NCI-H2227 (cell line): Measurements from ENCODE around the gene CHD8.
"Not testable (repeated sequence)": the region's sequence is repeated elsewhere in the genome, so short reads cannot be mapped to it uniquely, and the experiment has no call there.

Source experiments
- DNase-seq: peaks from one replicate; lab custom pipeline; 2025; ENCODE audit not compliant: unreplicated experiment; lab: John Stamatoyannopoulos, UW

CHD8 gene, protein sequence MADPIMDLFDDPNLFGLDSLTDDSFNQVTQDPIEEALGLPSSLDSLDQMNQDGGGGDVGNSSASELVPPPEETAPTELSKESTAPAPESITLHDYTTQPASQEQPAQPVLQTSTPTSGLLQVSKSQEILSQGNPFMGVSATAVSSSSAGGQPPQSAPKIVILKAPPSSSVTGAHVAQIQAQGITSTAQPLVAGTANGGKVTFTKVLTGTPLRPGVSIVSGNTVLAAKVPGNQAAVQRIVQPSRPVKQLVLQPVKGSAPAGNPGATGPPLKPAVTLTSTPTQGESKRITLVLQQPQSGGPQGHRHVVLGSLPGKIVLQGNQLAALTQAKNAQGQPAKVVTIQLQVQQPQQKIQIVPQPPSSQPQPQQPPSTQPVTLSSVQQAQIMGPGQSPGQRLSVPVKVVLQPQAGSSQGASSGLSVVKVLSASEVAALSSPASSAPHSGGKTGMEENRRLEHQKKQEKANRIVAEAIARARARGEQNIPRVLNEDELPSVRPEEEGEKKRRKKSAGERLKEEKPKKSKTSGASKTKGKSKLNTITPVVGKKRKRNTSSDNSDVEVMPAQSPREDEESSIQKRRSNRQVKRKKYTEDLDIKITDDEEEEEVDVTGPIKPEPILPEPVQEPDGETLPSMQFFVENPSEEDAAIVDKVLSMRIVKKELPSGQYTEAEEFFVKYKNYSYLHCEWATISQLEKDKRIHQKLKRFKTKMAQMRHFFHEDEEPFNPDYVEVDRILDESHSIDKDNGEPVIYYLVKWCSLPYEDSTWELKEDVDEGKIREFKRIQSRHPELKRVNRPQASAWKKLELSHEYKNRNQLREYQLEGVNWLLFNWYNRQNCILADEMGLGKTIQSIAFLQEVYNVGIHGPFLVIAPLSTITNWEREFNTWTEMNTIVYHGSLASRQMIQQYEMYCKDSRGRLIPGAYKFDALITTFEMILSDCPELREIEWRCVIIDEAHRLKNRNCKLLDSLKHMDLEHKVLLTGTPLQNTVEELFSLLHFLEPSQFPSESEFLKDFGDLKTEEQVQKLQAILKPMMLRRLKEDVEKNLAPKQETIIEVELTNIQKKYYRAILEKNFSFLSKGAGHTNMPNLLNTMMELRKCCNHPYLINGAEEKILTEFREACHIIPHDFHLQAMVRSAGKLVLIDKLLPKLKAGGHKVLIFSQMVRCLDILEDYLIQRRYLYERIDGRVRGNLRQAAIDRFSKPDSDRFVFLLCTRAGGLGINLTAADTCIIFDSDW (N-terminal part only)

DNA sequence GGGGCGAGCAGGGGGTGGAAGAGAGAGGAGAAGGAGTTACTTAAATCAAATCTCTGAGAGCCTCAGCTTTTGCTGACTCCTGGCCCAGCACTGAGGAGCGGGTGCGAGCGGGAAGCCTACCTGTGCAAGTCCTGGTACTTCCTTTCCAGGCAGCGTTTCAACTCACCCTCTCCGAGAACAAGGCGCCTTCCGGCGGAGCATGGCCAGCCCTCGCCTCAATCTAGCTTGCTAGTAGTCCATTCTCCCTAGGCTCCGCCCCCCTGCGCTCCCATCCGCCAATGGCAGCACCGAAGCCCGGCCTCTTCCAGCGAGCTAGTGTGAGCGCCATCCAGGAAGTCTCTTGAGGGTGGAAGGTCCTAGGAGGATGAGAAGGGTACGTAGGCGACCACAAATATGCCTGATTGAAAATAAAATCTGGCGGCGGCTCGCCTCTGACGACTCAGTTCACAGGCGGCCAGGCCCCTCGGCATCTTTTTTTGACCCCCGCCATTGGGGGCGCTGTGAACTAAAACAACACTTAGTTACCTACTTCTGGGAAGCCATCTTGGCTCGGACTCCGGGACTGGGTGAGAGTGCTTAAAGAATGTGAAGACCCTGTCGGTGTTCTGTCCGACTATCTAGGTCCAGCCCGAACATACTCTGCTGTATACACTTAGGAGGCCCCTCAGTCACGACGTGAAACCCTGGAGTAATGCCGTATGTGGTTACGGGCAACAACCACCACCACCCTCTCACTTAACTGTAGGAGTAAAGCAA, at the start of gene CHD8:
CHD8 (minus strand) TSS at position 212 of the 756 bp plus-strand sequence. CDS start 24,480 bp downstream, outside the sequence.
- peak; percentile 99 for DNase-seq

DNA sequence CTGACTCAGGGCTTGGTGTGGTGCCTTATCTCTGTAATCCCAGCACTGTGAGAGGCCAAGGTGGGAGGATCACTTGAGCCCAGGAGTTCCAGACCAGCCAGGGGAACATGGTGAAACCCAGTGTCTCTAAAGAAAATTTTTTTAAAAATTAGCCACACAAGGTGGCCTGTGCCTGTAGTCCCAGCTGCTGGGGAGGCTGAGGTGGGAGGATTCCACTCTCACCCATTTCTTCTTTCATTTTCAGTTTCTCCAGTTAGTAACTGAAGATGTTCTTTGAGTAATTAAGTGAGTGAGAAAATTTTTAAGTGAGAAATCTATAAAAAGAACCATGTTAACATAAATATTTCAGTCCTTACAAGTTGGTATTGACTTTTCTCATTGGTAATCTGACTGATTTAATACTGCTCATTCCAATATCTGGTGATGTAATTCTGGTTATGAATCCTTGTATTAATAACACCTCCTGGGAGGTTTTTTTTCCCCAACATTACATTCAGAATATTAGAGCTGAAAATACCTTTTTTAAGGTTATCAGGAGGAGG, 49.2 kb upstream of the CHD8 start:
- no peak for DNase-seq

DNA sequence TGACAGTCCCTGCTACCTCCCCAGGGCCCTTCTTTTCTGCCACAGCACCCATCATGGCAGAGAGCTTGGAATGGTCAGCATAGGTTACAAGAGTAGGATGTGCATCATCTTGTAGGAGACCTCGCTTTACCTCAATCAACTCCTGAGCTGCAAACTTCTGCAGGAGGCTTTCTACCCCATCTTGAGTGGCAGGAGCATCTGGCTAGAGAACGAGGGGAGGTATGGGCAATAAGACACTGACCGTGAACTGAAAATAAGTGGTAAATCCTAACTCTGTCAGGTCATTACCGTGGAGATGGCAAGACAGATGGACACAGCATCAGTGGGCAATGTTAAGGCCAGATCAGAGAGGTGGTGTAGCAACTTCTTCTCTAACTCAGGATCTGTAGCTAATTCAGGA, 47.5 kb upstream of the CHD8 start:
- DNase-seq = no peak

DNA sequence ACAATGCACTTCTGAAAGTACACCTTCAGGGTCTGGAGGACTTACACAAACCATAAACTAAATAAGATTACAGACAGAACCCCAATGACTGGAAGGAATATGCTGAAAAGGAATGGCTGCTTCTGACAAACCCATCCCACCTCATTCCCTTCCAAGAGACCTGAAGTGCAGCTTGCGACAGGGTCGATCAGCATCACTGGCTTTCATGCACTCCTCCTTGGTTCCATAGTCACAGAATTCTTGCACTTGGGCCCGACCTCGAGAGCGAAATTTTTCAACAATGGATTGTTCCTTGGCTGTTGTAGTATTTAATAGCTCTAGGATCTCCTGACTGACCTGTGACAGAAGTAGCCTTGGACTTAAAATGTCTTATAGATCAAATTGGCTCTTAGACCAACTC, 45.6 kb upstream of the CHD8 start:
- no peak for DNase-seq

DNA sequence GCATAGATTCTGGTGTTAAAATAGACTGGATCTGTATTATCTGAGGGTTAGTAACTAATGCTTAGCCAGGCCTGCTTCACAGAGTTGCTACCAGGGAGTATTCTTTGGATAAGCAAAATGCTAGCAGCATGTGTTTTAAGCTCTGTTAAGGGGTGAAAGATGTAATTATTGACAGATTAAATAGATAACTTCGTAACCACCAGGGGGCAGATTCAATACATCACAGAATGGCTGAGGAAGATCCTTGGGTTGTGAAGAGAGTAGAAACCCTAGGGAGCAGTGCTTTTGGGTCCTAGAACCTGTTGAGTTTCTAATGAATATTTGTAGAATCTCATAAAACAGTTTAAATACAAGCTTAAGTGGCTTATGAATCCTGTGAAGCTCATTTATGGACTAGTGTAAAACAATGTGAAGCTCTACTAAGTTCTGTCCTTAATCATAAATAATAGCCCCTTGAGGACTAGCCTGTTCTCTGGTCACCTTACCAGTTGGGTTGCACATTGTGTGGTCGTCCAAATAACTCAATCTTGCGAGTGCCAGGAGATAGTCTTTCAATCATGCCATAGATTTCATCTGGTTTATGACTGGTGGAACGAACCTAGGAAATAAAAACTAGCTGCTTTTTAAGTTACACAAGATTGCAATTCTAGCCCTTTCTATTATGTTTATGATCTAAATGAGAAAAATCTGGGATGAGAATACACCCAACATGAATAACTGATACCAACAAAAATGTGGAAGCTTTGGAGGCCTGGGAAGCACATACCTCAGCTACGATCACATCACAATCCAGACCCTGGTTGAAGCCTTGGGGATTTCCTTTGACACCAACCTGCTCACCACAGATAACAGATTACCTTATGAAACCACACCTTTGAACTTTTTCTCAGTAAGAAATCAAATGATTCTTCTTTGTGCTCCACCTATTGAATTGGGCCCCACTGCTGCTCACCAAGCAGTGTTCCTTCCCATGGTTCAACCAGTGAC, 42.9 kb upstream of the CHD8 start:
- peak; percentile 70 for DNase-seq

DNA sequence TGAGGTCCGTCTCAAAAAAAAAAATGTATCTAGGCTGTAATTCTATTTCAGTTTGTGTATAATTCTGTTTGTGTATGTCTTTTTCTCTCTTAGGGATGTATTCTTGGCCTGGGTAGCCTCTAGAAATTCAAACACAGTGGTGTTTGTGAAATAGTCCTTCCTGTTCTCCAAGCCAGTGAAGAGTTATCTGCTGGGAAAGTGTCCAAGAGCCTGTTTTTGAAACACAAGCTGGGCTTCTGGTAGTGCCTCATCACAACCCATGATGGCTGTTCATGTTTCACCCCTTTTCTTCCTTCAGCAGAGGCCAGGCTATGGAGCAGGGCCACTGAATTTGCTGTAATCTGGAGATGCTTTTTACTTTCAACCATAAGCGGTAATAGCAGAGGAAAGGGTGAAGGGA, 40.5 kb upstream of the CHD8 start:
- no peak for DNase-seq

DNA sequence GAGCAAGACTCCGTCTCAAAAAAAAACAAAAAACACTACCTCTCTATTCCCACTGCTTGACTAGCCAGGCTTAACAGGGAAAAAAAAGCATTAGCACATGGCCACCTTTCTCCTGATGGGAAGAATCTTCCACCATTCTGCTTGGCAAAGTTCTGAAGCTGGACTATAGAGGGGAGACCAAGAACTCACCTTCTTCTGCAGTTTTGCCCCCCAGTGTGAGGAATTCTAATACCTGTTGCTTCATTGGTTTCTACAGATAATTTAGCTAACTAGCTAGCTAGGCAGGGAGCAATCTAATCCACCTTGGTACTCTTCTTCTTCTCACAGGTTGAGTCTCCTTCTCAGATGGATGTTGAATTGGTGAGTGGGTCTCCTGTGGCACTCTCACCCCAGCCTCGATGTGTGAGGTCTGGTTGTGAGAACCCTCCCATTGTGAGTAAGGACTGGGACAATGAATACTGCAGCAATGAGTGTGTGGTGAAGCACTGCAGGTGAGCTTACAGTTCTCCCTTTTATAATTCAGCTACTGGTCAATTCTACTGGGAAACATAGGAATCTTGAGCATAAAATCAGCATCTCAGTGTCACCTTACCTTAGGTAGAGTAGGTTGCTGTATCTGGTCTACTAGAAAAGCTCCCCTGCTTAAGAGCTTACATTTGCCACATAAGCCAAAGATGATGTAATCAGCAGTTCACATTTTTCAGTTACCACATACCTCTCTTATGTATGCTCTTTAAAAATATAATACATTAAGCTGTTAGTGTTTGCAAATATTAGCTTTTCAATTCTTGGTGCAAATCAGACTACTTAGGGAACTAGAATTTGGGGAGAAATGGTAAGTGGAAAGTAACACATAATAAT, 39.2 kb upstream of the CHD8 start:
- no peak for DNase-seq

DNA sequence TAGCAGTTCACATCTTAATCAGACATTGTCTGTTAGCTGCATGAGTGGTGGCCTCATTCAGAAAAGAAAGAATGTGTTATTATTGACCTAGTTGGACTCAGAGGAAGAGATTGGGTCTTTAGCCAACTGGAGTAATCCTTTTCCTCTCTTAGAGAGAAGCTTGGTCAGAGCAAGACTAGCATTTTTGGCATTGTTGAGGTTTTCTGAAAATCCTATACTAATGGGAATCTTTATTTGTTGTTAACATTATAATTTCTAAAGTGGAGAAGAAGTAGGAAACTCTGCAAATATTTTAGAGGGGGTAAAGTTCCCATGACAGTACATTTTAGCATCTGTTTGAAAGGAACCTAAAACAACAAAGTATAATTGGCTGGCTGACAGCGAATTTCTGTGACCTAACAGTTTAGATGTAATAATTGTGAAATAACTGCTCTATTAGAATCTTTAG, 30.7 kb upstream of the CHD8 start:
- no peak for DNase-seq

DNA sequence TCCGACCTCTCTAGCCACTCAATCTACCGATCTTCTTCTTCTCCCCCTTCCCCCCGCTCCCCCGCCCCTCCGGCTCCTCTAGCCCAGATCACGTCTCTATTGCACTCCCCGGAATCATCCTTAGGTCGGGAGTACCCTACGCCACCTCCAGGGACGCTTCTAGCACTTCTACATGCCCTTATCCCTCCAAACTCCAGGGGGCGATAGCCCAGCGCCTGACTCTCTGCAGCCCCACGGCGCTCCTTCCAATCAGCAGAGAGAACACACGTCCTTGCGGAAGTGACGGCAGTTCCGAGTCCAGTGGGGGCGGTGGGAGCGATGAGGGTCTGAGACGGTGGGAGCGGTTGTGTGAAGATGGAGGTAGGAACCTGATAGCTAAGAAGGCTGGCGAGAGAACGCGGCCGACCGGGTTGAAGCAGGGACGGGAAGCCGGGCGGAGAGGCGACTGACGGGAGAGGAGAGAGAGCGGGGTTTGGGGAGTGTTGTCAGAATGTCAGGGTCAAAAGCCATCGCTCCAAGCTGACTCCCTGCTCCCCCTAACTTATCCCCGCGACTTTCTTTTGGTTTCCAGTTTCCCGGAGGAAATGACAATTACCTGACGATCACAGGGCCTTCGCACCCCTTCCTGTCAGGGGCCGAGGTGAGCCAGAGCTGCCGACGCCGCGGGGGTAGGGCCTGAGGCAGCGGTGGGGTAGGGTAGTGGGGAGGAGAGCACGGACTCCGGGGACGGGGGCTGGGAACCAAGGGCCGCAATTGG, 21.2 kb upstream of the CHD8 start, which contains the start of the genes RAB2B and TOX4:
RAB2B (minus strand) TSS at position 35 of the 757 bp plus-strand sequence. CDS start 87 bp downstream, outside the sequence.
TOX4 (plus strand) TSS at position 271 of the 757 bp plus-strand sequence; CDS start at position 355, 84 bp downstream.
- DNase-seq = peak; percentile 98

DNA sequence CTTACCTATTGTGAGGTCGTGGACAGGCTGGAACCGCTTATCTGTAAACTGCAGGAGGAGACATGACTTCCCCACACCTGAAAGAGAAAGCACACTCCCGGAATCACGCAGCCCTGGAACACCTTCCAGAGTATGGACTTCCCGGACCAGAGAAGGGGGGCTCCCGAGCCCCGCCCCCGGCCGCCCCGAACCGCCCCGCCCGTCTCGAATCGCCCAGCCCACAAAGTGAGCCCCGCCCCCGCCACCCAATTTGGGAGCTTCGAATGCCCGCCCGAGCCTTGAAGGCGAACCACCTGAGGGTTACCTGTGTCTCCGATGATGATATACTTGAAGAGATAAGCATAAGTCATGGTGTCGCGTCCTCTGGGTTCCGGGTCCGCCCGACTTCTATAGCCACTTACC, 20.6 kb upstream of the CHD8 start:
- peak; percentile 92 for DNase-seq

DNA sequence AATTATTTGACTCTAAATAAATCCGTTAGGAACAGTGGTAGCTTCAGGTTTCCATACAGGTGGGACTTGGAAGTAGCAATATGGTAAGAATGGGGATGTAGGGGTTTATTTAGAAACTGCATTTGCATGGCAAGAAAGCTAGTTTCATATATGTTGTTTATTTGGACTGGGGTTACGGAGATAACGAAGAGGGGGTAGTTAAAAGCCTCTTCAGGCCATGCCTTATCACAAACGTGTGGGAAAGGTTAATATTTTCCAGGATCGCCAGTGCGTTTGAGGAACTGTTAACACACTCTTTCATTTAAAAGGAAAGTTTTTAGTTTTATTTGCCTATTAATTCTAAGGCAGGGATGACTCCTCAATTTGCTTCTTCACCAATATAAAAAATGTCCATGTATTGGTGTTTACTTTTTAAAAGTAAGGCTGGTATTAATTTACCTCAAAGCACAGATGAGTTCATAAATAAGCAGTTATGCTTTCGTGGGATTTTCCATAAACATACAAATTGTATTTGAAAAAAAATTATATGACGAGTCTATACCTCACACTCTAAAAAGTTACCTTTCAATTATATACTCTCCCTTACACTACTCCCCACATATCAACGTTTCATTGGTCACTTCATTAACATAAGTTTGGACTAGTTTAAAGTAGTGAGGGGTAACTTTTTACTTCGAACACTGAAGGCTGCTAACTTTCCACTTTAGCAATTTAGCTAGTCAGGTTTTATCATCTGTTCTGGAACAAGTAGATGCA, 20.0 kb upstream of the CHD8 start:
- DNase-seq = no peak

DNA sequence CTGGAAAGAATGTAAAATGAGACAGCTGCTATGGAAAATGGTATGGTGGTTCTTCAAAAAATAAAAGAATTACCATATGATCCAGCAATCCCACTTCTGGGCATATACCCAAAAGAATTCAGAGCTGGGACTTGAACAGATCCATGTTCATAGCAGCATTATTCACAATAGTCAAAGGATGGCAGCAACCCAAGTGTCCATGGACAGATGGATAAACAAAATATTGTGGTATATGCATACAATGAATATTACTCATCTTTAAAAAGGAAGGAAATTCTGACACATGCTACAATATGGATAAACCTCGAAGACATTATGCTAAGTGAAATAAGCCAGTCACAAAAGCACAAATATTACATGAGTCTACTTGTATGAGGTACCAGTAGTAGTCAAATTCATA, 11.7 kb upstream of the CHD8 start:
- DNase-seq = no peak

DNA sequence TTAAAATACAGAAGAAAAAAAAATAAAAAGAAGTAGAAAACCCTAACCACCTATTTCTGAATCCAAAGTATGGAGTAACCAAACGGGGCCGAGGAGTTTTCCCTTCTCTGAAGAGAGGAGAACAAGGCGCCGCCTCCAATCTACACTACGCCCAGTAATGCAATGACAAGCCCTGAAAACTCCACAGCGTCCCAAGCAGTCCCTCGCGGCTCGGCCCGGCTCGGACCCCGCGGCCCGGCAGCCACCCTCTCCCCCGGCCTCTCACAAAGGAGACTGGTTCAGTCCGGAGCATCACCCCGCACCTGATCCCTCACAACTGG, 371 bp downstream of the CHD8 start:
- peak; percentile 56 for DNase-seq

DNA sequence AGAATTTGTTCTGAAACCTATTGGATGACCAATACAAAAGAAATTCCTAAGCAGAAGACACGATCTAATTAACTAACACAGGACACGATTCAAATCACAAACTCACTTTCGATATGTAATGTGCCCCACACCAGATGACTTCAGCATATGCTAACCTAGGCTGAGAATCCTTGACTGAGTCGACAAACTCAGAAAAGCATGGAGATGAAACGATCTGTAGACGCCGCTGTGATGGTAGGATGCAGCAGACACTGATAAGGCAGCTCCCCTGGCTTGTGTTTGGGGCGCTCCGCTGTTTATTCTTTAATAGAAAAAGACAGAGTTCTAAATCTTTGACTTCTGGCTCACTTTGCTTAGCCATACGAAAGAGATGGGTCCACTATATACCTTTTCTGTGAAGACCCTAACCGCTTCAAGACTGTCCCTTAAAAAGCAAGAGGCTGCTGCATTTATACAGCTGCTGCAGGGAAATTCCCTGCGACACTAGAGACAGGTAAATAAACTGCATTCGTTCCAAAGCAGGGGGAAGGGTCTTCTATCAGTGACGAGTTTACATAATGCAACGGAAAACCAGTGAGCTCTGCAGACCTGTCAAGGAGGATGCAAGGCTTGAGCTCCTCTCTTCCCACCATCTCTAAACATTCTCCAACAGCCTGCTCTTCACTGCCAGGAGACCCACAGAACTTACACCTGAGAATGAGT, 929 bp downstream of the CHD8 start:
- peak; percentile 6 for DNase-seq

DNA sequence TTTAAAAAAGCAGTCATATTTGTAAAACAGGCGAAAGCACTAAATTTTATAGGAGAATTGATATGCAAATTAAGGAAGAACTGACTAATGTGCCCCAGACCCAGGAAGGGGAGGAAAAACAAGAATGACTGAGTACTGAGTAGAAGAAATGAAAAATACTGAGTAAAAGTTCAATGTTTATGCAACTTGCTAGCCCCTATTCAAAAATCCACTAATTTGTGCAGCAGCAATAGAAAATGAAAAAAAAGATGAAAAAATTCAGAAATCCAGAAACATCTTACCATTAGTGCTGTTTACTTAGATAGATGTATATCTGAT, 6.1 kb downstream of the CHD8 start:
- DNase-seq = no peak

DNA sequence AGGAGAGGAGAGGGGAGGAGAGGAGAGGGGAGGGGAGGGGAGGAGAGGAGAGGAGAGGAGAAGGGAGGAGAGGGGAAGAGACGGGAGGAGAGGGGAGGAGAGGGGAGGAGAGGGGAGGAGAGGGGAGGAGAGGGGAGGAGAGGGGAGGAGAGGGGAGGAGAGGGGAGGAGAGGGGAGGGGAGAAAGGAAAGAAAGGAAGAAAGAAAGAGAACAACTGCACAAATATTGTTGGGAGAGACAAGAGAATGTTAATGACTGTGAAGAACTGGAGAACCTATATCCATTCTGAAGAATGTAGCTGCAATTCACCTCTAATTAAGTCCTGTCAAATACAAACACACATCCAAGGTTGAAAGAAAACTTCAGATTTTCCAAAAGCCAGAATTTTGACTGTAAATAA, 13.3 kb downstream of the CHD8 start:
- DNase-seq = not testable (repeated sequence)
